Lung (tissue), 12 donors: ENCODE results near the gene P4HA3. TPM values are rescaled to one million over a fixed set of nuclear protein-coding genes. Genes with fewer than 3 reads are reported as not detected.

Experiments
- ATAC-seq: fragments of 200-7000 bp; cut with Tn5 transposase; one replicate; pipeline ENCODE4 v1.9.1; 2020; ENCODE audit warnings: moderate number of reproducible peaks; ENCODE audit not compliant: insufficient read depth, low FRiP score
- DNase-seq, 3 donors: peaks; one replicate each; pipeline ENCODE4 v3.0.0-alpha.2; 2013 to 2017
- H3K27ac ChIP-seq, 2 donors: one replicate each; pipeline ENCODE4 v1.5.1; 2013; ENCODE audit warnings: mild to moderate bottlenecking in 2 of 2, moderate library complexity in 2 of 2, control low read depth in 1 of 2, inconsistent platforms in 1 of 2, low read depth in 1 of 2, low read length in 1 of 2
- H3K27me3 ChIP-seq, 3 donors: one replicate each; pipeline ENCODE4 v1.5.1; 2013; ENCODE audit warnings: low read length in 2 of 3; ENCODE audit not compliant: control insufficient read depth in 3 of 3, insufficient read depth in 3 of 3
- H3K36me3 ChIP-seq, 4 donors: one replicate each; pipeline ENCODE4 v1.5.1; 2013; ENCODE audit warnings: low read length in 4 of 4, mild to moderate bottlenecking in 1 of 4, moderate library complexity in 1 of 4; ENCODE audit not compliant: control insufficient read depth in 4 of 4, insufficient read depth in 4 of 4
- H3K4me1 ChIP-seq, 5 donors: one replicate each; pipeline ENCODE4 v1.5.1; 2013; ENCODE audit warnings: low read length in 5 of 5, mild to moderate bottlenecking in 2 of 5, moderate library complexity in 1 of 5; ENCODE audit not compliant: control insufficient read depth in 5 of 5, insufficient read depth in 5 of 5
- H3K4me3 ChIP-seq: one replicate; pipeline ENCODE4 v1.5.1; 2013; ENCODE audit warnings: mild to moderate bottlenecking, control low read depth, moderate library complexity
- H3K9ac ChIP-seq, 2 donors: one replicate each; pipeline ENCODE4 v1.5.1; 2013; ENCODE audit warnings: low read length in 2 of 2, control low read depth in 1 of 2; ENCODE audit not compliant: insufficient read depth in 1 of 2
- H3K9me3 ChIP-seq, 4 donors: one replicate each; pipeline ENCODE4 v1.5.1; 2013; ENCODE audit warnings: low read length in 3 of 4, mild to moderate bottlenecking in 1 of 4, moderate library complexity in 1 of 4; ENCODE audit not compliant: control insufficient read depth in 4 of 4, insufficient read depth in 3 of 4
- WGBS, 2 donors: extraction: QIAGEN DNeasy Blood & Tissue Kit; methylation state at CpG; one replicate each; pipeline ENCODE4 v1.1.7; 2013; 5-methylcytosine and 5-hydroxymethylcytosine counted together
- polyA plus RNA-seq, 2 donors: library from polyadenylated mRNA; stranded (reverse); fragments of 200-250 nt; gene quantifications; one replicate each; pipeline ENCODE4 v1.2.1, GENCODE V29; 2013
- total RNA-seq, 2 donors: library from RNA; depleted of rRNA in 1 of 2; stranded (reverse); fragments of >200 nt in 1 of 2; gene quantifications; one replicate each; pipeline ENCODE4 v1.2.1, GENCODE V29; 2014 to 2021
- TF ChIP-seq, protein P1 (sequence below): IDR thresholded peaks from 2 replicates; pipeline ENCODE4 v1.5.1; 2012; ENCODE audit warnings: mild to moderate bottlenecking; ENCODE audit errors: control extremely low read depth, extremely low read depth
- donor health status: control.
- donor health status: control.
- donor health status: Bipolar disorder and iron deficiency.
- donor health status: healthy.
- donor health status: DM: yes; HTN: yes; CAD: no.

P4HA3 gene
- total and polyA plus RNA-seq, 4 donors = 0.40 to 3.3 (median 0.99) TPM

DNA sequence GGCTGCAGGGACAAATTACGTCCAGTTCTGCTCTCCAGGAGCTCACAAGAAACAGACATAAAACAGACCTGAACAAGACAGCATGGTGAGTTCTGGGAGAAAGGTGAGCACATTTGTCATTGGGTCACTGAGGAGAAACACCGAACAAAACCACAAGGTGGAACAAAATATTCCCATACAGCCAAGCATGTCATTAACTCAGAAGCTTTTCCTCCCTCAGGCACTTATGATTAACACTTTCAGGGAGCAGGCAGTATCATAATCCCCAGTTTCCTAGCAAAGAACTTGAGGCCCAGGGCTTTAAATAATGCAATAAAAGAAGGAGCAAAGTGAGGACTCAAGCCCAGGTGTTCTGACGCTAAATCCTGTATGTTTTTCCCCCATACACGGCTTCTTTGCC lies 43.0 kb downstream of the P4HA3 start:
- TF ChIP-seq, protein P1, sequence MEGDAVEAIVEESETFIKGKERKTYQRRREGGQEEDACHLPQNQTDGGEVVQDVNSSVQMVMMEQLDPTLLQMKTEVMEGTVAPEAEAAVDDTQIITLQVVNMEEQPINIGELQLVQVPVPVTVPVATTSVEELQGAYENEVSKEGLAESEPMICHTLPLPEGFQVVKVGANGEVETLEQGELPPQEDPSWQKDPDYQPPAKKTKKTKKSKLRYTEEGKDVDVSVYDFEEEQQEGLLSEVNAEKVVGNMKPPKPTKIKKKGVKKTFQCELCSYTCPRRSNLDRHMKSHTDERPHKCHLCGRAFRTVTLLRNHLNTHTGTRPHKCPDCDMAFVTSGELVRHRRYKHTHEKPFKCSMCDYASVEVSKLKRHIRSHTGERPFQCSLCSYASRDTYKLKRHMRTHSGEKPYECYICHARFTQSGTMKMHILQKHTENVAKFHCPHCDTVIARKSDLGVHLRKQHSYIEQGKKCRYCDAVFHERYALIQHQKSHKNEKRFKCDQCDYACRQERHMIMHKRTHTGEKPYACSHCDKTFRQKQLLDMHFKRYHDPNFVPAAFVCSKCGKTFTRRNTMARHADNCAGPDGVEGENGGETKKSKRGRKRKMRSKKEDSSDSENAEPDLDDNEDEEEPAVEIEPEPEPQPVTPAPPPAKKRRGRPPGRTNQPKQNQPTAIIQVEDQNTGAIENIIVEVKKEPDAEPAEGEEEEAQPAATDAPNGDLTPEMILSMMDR = no peak
- H3K27me3 ChIP-seq = peaks cover 0 to 2% (median 0%) of the 10 kb centered on the region in 3 donors
- no peak for ATAC-seq
- H3K9me3 ChIP-seq = no peaks in the 10 kb centered on the region
- no peak overlapping the region for H3K4me3 ChIP-seq
- no peak overlapping the region for H3K9ac ChIP-seq
- H3K36me3 ChIP-seq = no peaks in the 10 kb centered on the region
- WGBS, 2 donors = 78 to 81% methylated on average over 4 of the region's 4 CpGs
- H3K4me1 ChIP-seq = peaks cover 0 to 14% (median 7%) of the 10 kb centered on the region in 5 donors
- DNase-seq = no peak
- no peak overlapping the region for H3K27ac ChIP-seq

- Histone ChIP-seq H3K36me3 (no peaks in the 10 kb centered on the region), H3K27ac (no peak overlapping the region), H3K9me3 (no peaks in the 10 kb centered on the region), H3K4me3 (no peak overlapping the region), H3K27me3 (peaks cover 0 to 2% (median 0%) of the 10 kb centered on the region in 3 donors), H3K4me1 (peaks cover 0 to 14% (median 7%) of the 10 kb centered on the region in 5 donors), H3K9ac (no peak overlapping the region)
- ATAC-seq = no peak
- WGBS, 2 donors = 93 to 94% methylated on average over 6 of the region's 6 CpGs
- TF ChIP-seq, protein P1 = no peak
- no peak for DNase-seq
Measured at GRCh38 chr11:74267014-74267413, 44.4 kb downstream of the P4HA3 start.

DNA sequence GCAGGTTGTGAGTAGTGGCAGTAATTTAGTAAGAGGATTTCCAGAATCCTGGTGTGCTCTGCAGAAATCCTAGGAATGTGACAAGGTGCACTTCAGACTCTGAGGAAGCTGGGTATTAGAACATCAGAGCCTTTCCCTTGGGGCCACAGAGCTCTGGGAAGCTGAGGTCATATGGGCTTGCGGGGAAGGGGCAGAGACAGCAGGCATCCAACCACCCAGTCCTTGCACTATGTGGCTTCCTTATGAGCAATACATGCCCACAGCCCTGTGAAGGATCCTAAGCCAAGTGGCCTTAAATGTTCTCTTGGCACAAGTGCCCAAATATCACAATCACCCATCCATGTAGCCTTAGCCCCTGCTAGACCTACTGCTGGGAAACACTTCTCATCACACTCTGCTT lies 46.2 kb downstream of the P4HA3 start:
- H3K36me3 ChIP-seq = no peaks in the 10 kb centered on the region
- no peak overlapping the region for H3K27ac ChIP-seq
- no peaks in the 10 kb centered on the region for H3K9me3 ChIP-seq
- TF ChIP-seq, protein P1 = no peak
- H3K4me1 ChIP-seq = peaks cover 0 to 14% (median 7%) of the 10 kb centered on the region in 5 donors
- H3K4me3 ChIP-seq = no peak overlapping the region
- H3K27me3 ChIP-seq = peaks cover 0 to 2% (median 0%) of the 10 kb centered on the region in 3 donors
- ATAC-seq (no peak), DNase-seq (no peak)
- 91 to 95% methylated on average over 1 of the region's 1 CpG for WGBS, 2 donors
- H3K9ac ChIP-seq = no peak overlapping the region

DNA sequence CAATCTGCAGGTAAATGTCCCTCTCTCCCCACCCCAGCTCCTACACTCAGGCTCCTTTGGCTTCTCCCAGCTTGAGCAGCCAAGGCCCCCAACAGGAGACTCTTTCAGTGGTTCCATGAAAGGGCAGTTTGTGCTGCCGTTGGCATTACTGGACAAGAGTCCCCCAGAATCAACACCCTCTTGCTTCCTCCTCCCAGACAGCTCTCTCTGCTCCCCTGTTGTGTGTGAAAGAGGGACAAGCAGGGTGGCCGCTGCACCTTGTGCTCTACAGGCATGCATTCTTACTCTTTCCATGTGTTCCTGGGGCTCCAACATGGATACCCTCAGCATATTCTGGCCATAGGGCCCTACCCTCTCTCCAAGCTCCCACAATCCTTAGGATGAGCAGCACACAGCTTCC lies 48.7 kb downstream of the P4HA3 start:
- TF ChIP-seq, protein P1 = no peak
- no peak overlapping the region for H3K4me3 ChIP-seq
- DNase-seq (no peak), ATAC-seq (no peak)
- WGBS, 2 donors = 90 to 94% methylated on average over 2 of the region's 2 CpGs
- H3K36me3 ChIP-seq = no peaks in the 10 kb centered on the region
- H3K9me3 ChIP-seq = no peaks in the 10 kb centered on the region
- H3K27ac ChIP-seq = no peak overlapping the region
- H3K4me1 ChIP-seq = peaks cover 0 to 10% (median 6%) of the 10 kb centered on the region in 5 donors
- H3K9ac ChIP-seq = no peak overlapping the region
- H3K27me3 ChIP-seq = no peaks in the 10 kb centered on the region
